Neutrophil (primary cell): ENCODE measurements around the gene CCNT2.

Experiments used
- H3K27ac ChIP-seq: fragments of 200-600 bp; sonication (generic); 2 replicates; pipeline ENCODE4 v1.5.1; 2016; ENCODE audit warnings: mild to moderate bottlenecking, moderate library complexity
- H3K27me3 ChIP-seq: fragments of 200-600 bp; sonication (generic); 2 replicates; pipeline ENCODE4 v1.6.0; 2016; ENCODE audit warnings: mild to moderate bottlenecking
- H3K36me3 ChIP-seq: fragments of 200-600 bp; sonication (generic); 2 replicates; pipeline ENCODE4 v1.5.1; 2017
- H3K4me1 ChIP-seq, 2 experiments: fragments of 200-600 bp in 1 of 2; sonication (generic) in 1 of 2; 1 replicate in 1 of 2; 2 replicates in 1 of 2; pipeline versions ENCODE4 v1.5.1 to v1.6.1; 2013 to 2016; ENCODE audit warnings: low read depth in 1 of 2, low read length in 1 of 2, mild to moderate bottlenecking in 1 of 2, moderate library complexity in 1 of 2; ENCODE audit not compliant: control insufficient read depth in 1 of 2, insufficient read depth in 1 of 2
- H3K4me3 ChIP-seq, 2 experiments: fragments of 200-600 bp in 1 of 2; sonication (generic) in 1 of 2; 1 replicate in 1 of 2; 2 replicates in 1 of 2; pipeline ENCODE4 v1.5.1; 2013 to 2016; ENCODE audit warnings: low read depth in 1 of 2, low read length in 1 of 2, mild to moderate bottlenecking in 1 of 2, moderate library complexity in 1 of 2
- H3K9me3 ChIP-seq: fragments of 200-600 bp; sonication (generic); 2 replicates; pipeline ENCODE4 v1.5.1; 2016
- TF ChIP-seq, protein P1 (sequence below): fragments of 200-600 bp; sonication (generic); IDR thresholded peaks from 2 replicates; pipeline ENCODE4 v1.5.1; 2016; ENCODE audit warnings: antibody characterized with exemption

CCNT2 gene

DNA sequence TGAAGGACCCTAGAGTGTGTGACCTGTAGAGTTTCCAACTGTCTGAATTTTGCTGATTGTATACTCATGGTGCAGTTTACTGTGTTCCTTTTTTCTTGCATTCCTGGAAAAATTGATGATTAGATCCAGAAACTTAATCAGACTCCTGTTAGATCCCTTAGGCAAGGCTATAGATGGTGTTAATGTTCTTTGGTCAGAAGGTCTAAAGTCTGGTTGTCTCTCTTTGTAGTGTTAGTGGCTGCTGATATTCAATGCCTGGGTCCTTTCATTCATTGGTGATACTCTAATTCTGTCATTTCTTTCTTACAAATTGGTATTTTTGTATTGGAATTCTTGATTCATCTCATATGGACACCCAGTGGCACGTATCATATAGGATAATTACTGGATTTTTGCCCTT is 6.3 kb downstream of the CCNT2 start:
- H3K4me1 ChIP-seq = peaks cover 12% of the 10 kb centered on the region in 2 experiments
- no peak overlapping the region for H3K4me3 ChIP-seq
- TF ChIP-seq, protein P1, sequence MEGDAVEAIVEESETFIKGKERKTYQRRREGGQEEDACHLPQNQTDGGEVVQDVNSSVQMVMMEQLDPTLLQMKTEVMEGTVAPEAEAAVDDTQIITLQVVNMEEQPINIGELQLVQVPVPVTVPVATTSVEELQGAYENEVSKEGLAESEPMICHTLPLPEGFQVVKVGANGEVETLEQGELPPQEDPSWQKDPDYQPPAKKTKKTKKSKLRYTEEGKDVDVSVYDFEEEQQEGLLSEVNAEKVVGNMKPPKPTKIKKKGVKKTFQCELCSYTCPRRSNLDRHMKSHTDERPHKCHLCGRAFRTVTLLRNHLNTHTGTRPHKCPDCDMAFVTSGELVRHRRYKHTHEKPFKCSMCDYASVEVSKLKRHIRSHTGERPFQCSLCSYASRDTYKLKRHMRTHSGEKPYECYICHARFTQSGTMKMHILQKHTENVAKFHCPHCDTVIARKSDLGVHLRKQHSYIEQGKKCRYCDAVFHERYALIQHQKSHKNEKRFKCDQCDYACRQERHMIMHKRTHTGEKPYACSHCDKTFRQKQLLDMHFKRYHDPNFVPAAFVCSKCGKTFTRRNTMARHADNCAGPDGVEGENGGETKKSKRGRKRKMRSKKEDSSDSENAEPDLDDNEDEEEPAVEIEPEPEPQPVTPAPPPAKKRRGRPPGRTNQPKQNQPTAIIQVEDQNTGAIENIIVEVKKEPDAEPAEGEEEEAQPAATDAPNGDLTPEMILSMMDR = no peak
- no peak overlapping the region for H3K27ac ChIP-seq
- no peaks in the 10 kb centered on the region for H3K36me3 ChIP-seq
- H3K9me3 ChIP-seq = no peaks in the 10 kb centered on the region
- H3K27me3 ChIP-seq = no peaks in the 10 kb centered on the region

DNA sequence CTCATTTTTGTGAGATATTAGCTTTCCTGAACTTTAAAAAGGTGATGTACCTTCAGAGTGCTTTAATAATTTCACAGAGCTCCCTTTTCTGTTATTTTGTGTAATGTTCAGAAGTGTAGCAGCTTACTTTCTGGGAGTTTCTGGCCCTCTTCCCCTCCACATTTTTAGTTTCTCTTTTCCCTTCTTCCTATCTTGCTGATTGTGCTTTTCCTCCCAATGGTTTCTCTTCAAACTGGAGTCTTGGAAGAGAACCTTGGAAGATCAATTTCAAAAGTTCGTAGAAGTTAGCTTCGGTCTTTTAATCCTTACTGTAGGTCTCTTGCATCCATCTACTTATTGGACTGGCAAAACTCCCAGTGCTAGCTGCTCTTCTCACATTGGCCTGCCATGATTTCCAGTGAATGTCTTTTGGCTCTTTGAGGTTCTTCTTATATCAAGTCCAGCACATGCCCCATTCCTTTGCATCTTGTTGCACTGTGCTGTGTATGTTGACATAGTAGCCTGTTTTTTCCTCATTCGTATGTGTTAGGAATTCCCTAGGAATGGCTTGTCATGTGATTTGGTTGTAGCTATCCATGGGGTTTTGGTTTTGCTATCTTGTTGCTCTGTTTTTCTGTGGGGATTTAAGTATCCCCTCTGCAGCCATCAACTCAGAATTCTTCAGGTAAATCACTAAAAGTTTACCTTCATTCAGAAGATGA is 7.8 kb downstream of the CCNT2 start:
- Histone ChIP-seq H3K4me1 (no peaks in the 10 kb centered on the region), H3K9me3 (no peaks in the 10 kb centered on the region), H3K4me3 (no peak overlapping the region), H3K36me3 (no peaks in the 10 kb centered on the region), H3K27ac (peak overlapping the region; percentile 7), H3K27me3 (no peaks in the 10 kb centered on the region)
- TF ChIP-seq, protein P1 = no peak

DNA sequence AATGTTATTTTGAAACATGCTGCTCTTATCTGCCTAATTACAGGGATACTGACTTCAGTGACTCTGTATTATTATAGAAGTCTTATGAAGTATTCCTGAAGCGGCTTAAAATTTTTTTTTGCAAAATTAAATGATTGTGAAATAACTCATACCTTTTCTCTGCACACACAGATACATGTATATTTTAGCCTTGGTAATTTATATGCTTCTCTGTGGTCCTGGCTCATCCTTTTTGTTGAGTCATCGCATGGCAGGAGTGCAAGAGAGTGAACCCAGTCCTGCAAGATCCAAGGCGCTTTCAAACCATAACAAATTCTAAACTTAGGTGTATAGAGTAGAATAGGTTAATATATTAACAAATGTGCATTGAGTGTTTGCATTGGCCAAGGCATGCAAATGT is 8.6 kb downstream of the CCNT2 start:
- no peaks in the 10 kb centered on the region for H3K4me1 ChIP-seq

DNA sequence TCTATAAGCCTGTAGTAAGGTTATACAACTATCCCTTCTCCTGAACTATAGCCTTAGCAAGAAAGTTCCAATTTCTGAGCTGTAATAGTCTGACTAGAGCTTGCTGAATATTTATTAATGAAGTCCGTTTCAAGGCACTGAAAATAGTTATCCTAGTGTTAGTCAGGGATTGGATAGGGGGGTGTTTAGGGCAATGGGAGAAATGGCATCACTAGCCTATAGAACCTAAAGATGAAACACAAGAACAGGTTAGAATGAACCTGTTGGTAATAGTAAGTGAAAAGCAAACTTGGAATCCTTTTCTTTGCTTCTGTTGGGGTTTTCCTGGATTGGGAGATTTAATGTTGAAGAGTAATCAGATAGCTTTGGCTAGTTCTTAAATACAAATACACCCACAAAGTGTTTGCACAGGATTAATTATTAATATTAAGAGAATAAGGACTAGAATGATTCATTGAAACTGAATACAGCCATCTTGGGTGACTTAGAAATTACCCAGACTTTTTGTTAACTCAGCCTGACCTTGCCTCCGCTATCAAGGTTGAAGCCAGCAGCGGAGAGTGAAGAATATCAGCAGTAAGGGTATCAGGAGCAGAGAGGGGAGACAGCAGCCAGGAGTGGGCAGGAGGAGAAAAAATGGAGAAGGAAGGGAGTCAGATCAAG is 14.4 kb downstream of the CCNT2 start:
- TF ChIP-seq, protein P1 = no peak
- Histone ChIP-seq H3K36me3 (peaks cover 13% of the 10 kb centered on the region), H3K4me3 (no peak overlapping the region), H3K27me3 (no peaks in the 10 kb centered on the region), H3K27ac (no peak overlapping the region), H3K9me3 (no peaks in the 10 kb centered on the region), H3K4me1 (peaks cover 4 to 13% of the 10 kb centered on the region in 2 experiments)

More for the DNA sequence above, 8.6 kb downstream of the CCNT2 start:
- H3K4me3 ChIP-seq = no peak overlapping the region
- TF ChIP-seq, protein P1 = no peak
- H3K9me3 ChIP-seq = no peaks in the 10 kb centered on the region
- no peak overlapping the region for H3K27ac ChIP-seq
- no peaks in the 10 kb centered on the region for H3K27me3 ChIP-seq
- no peaks in the 10 kb centered on the region for H3K36me3 ChIP-seq

DNA sequence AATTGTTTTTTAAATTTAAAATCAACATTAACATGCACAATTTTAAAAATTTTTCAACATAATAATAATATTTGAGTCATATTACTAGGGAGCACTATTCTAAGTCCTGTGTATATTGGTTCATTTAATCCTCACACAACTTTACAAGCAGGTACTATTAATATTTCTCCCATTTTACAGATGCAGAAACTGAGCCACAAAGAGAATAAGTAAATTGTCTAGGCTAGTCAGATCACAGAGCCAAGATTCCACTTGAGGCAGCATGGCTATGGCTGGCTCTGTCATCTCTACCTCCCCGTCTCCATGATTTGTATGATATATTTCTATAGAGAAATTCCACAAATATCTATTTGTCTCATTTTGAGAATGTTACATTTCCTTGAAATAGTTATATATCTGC is 15.1 kb downstream of the CCNT2 start:
- H3K4me3 ChIP-seq = no peak overlapping the region
- TF ChIP-seq, protein P1 = no peak
- H3K9me3 ChIP-seq = no peaks in the 10 kb centered on the region
- H3K36me3 ChIP-seq = peaks cover 21% of the 10 kb centered on the region
- H3K27me3 ChIP-seq = no peaks in the 10 kb centered on the region
- H3K4me1 ChIP-seq = peaks cover 4 to 13% of the 10 kb centered on the region in 2 experiments
- no peak overlapping the region for H3K27ac ChIP-seq
